K562 (cell line): ENCODE results near the gene CCDC32. TPM values are rescaled to one million over a fixed set of nuclear protein-coding genes. Genes with fewer than 3 reads are reported as not detected.

Experiments used
- ATAC-seq: fragments of 200-7000 bp; cut with Tn5 transposase; 3 replicates; pipeline ENCODE4 v1.9.1; 2020; ENCODE audit warnings: moderate library complexity
- BruUV-seq: library from RNA; stranded (reverse); fragments of 400-500 nt; replicated peaks from 2 replicates; lab custom pipeline; 2021; lab: Mats Ljungman, UMichigan
- CTCF ChIA-PET: fragments of 300-600 bp; formaldehyde crosslinking; extraction: SDS; loops from one replicate; lab custom pipeline; 2021; ENCODE audit warnings: low intra/inter-chr PET ratio; lab: Yijun Ruan, JAX
- POLR2A ChIA-PET: fragments of 300-600, 350-650 bp; sonication (Branson Sonifier 250); formaldehyde crosslinking; extraction: SDS; loops from one replicate; lab custom pipeline; 2021; ENCODE audit warnings: antibody characterized with exemption, inconsistent platforms; lab: Yijun Ruan, JAX
- DNase-seq, 4 experiments: peaks; one replicate each; pipeline versions ENCODE4 v3.0.0 to v3.0.0-alpha.2; 2011 to 2018; ENCODE audit warnings: low spot score in 3 of 4, mixed read lengths in 3 of 4; ENCODE audit errors: extremely low read depth in 1 of 4
- FAIRE-seq: peaks from 2 replicates; lab custom pipeline; 2011; peaks lifted over from hg19 to GRCh38; lab: Jason Lieb, UNC
- H2AFZ ChIP-seq: 2 replicates; pipeline ENCODE4 v1.6.0; 2011; ENCODE audit warnings: low read depth, low read length, control low read depth, inconsistent platforms
- H3K27ac ChIP-seq: fragments of 200-600 bp; 3 replicates; pipeline ENCODE4 v1.8.0; 2011; ENCODE audit warnings: low read depth, mild to moderate bottlenecking, control low read depth, inconsistent platforms, low read length, moderate library complexity, mixed read lengths; ENCODE audit errors: extremely low read depth
- H3K27me3 ChIP-seq, 2 experiments: fragments of 300-600 bp in 1 of 2; 2 replicates in 1 of 2; 3 replicates in 1 of 2; pipeline versions ENCODE4 v1.6.0 to v1.8.0; 2011; ENCODE audit warnings: inconsistent platforms in 2 of 2, low read length in 2 of 2, mild to moderate bottlenecking in 1 of 2, mixed read lengths in 1 of 2, moderate library complexity in 1 of 2; ENCODE audit not compliant: control insufficient read depth in 2 of 2, insufficient read depth in 2 of 2
- H3K36me3 ChIP-seq: fragments of 300-600 bp; 3 replicates; pipeline ENCODE4 v1.8.0; 2011; ENCODE audit warnings: mild to moderate bottlenecking, low read length, inconsistent platforms; ENCODE audit not compliant: control insufficient read depth, insufficient read depth
- H3K4me1 ChIP-seq, 2 experiments: fragments of 200-600 bp in 1 of 2; replicated peaks in 1 of 2; 2 replicates in 1 of 2; 3 replicates in 1 of 2; pipeline versions ENCODE4 v1.5.1 to v1.8.0; 2011; ENCODE audit warnings: inconsistent platforms in 2 of 2, low read length in 2 of 2, mild to moderate bottlenecking in 1 of 2, mixed read lengths in 1 of 2, moderate library complexity in 1 of 2; ENCODE audit not compliant: control insufficient read depth in 2 of 2, insufficient read depth in 2 of 2
- H3K4me2 ChIP-seq: 2 replicates; pipeline ENCODE4 v1.6.1; 2011; ENCODE audit warnings: low read length, control low read depth, inconsistent platforms, mixed read lengths; ENCODE audit not compliant: insufficient read depth
- H3K4me3 ChIP-seq: fragments of 200-600 bp; sonication (generic), shearing (Covaris generic); 2 replicates; pipeline ENCODE4 v1.5.1; 2016; ENCODE audit warnings: control low read depth, inconsistent platforms
- H3K79me2 ChIP-seq: fragments of 200-600 bp; 3 replicates; pipeline ENCODE4 v1.8.0; 2011; ENCODE audit warnings: low read length, inconsistent platforms; ENCODE audit not compliant: control insufficient read depth, insufficient read depth
- H3K9ac ChIP-seq, 2 experiments: 2 replicates each; pipeline versions ENCODE4 v1.6.0 to v1.6.1; 2011; ENCODE audit warnings: low read depth in 2 of 2, low read length in 2 of 2, control low read depth in 1 of 2, inconsistent platforms in 1 of 2, mild to moderate bottlenecking in 1 of 2, mixed read lengths in 1 of 2; ENCODE audit not compliant: insufficient read depth in 1 of 2
- H3K9me1 ChIP-seq: one replicate; pipeline ENCODE4 v1.6.0; 2011; ENCODE audit warnings: inconsistent platforms, mild to moderate bottlenecking, low read length, moderate library complexity; ENCODE audit not compliant: control insufficient read depth, insufficient read depth
- H3K9me3 ChIP-seq: replicated peaks from 2 replicates; pipeline ENCODE4 v1.5.1; 2011; ENCODE audit warnings: low read depth, low read length, inconsistent platforms; ENCODE audit not compliant: control insufficient read depth, insufficient read depth
- H4K20me1 ChIP-seq: replicated peaks from 2 replicates; pipeline ENCODE4 v1.6.1; 2011; ENCODE audit warnings: low read length, inconsistent platforms, mixed read lengths; ENCODE audit not compliant: control insufficient read depth, insufficient read depth
- DACH1 ChIP-seq: fragments of 450-650 bp; IDR thresholded peaks from 2 replicates; pipeline ENCODE4 v1.6.1; 2018; ENCODE audit not compliant: partially characterized antibody
- RBM25 ChIP-seq: fragments of 200-400 bp; formaldehyde crosslinking; IDR thresholded peaks from 2 replicates; pipeline ENCODE4 v1.6.1; 2018; ENCODE audit warnings: low read length, low read depth, moderate library complexity; ENCODE audit not compliant: severe bottlenecking
- ZNF408 ChIP-seq: fragments of 250-450 bp; sonication (Bioruptor Pico); IDR thresholded peaks from 2 replicates; pipeline ENCODE4 v1.4.0; 2020; ENCODE audit warnings: low read depth, mild to moderate bottlenecking, moderate library complexity
- WGBS: fragments of 100-300 bp; shearing (Covaris generic); methylation state at CpG from one replicate; pipeline ENCODE4 v1.1.6; 2016; ENCODE audit warnings: low coverage, mixed read lengths; ENCODE audit not compliant: insufficient coverage; ENCODE audit errors: missing lambda C conversion rate; 5-methylcytosine and 5-hydroxymethylcytosine counted together
- in situ Hi-C: fragments of 300-500 bp; cut with MboI; formaldehyde crosslinking; loops from 4 replicates; pipeline ENCODE4 v1.15.0; 2018; ENCODE audit warnings: inconsistent platforms, mixed read lengths
- intact Hi-C: fragments of 100-400 bp; cut with micrococcal nuclease; formaldehyde crosslinking; loops from 2 replicates; pipeline ENCODE4 v1.14.2; 2022
- polyA plus RNA-seq, 8 experiments: library from polyadenylated mRNA; depleted of rRNA in 4 of 8; stranded (reverse) in 5 of 8; unstranded in 3 of 8; fragments of >200 nt; fragmentation: Nextera tagmentation in 2 of 8; fragmentation: Illumina TruSeq in 1 of 8; extraction: Ambion mirVana in 2 of 8; extraction: Trizol in 1 of 8; gene quantifications; 2 replicates each; pipeline versions ENCODE4 v1.2.1 to v1.2.3, GENCODE V29; 2011 to 2014; ENCODE audit warnings: inconsistent platforms in 1 of 8, missing spikeins in 1 of 8
- total RNA-seq, 7 experiments: library from RNA; depleted of rRNA in 6 of 7; stranded (reverse); fragments of >200 nt in 6 of 7; fragmentation: Illumina TruSeq in 2 of 7; extraction: Trizol in 2 of 7; gene quantifications; 2 replicates each; pipeline versions ENCODE4 v1.2.1 to v1.2.3, GENCODE V29; 2011 to 2021; ENCODE audit warnings: low replicate concordance in 1 of 7
- TF ChIP-seq, protein P1 (sequence below): fragments of 450-650 bp; conservative IDR thresholded peaks from 2 replicates; pipeline ENCODE4 v1.6.1; 2016; ENCODE audit warnings: missing genetic modification characterization, low read depth, mild to moderate bottlenecking, control low read depth, missing compliant biosample characterization

CCDC32 gene
- total and polyA plus RNA-seq, 9 of the 15 experiments (the other 6 are each of a cell fraction or from before 2014, with no cell fraction given), result 22.2 to 94.8 (median 37.1) TPM

DNA sequence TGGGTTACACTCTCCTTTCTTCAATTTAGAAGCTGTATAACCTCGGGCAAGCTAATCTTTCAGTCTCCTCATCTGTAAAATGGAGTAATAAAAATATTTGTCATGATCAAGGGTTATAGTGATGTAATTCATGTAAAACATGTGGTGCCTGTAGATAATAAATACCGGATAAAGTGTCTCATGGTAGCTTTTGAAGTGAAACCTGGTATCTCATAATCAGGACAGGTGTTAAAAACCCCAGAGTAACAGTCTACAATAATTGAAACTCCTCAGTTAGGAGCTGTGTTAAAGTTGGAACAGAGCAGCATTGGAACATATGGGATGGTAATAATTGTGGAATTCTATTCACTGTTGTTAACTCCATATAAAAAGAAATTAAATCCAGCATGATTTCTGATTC, 28.3 kb upstream of the CCDC32 start:
- 11% methylated on average over 2 of the region's 2 CpGs for WGBS
- Histone ChIP-seq H3K27me3 (no peaks in the 10 kb centered on the region), H3K36me3 (peaks cover 7% of the 10 kb centered on the region; the same call in 1 of the 3 replicates), H3K9me3 (no peaks in the 10 kb centered on the region), H3K27ac (0 out of 3 replicates have a peak overlapping the region, but pooled peaks have one; percentile 7), H3K4me3 (no peak overlapping the region), H3K4me1 (peaks cover 13 to 16% of the 10 kb centered on the region in 2 experiments; a peak in 4 of 5 replicates)
- CTCF ChIA-PET, result interaction anchor here (0.6 kb wide), 1 partner anchor 161 kb away, joined by 3 read pairs; no protein-coding TSS in a partner anchor
- no TSS peak for BruUV-seq
- TF ChIP-seq RBM25 (peak; percentile 40), ZNF408 (CRISPR knock-in tag) (no peak), DACH1 (peak; percentile 2)
- TF ChIP-seq, protein P1, sequence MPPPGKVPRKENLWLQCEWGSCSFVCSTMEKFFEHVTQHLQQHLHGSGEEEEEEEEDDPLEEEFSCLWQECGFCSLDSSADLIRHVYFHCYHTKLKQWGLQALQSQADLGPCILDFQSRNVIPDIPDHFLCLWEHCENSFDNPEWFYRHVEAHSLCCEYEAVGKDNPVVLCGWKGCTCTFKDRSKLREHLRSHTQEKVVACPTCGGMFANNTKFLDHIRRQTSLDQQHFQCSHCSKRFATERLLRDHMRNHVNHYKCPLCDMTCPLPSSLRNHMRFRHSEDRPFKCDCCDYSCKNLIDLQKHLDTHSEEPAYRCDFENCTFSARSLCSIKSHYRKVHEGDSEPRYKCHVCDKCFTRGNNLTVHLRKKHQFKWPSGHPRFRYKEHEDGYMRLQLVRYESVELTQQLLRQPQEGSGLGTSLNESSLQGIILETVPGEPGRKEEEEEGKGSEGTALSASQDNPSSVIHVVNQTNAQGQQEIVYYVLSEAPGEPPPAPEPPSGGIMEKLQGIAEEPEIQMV, result no peak
- TF ChIP-seq, all 486 proteins: peak for 2
- DNase-seq (peak in 2 of 4 experiments; percentile 33 to 40), FAIRE-seq (no peak), ATAC-seq (no peak)
- POLR2A ChIA-PET, result interaction anchor here (0.6 to 1.1 kb wide), 3 partner anchors 8 to 101 kb away, joined by 3 to 6 read pairs (median 3); partner anchors contain the start of genes RAD51 and RPUSD2
- H3K79me2 ChIP-seq, result peaks cover 41% of the 10 kb centered on the region
- peak overlapping the region; percentile 28; the same call in 1 of the 2 replicates for H3K4me2 ChIP-seq
- H3K9me1 ChIP-seq, result no peaks in the 10 kb centered on the region
- intact Hi-C loops (loop anchor here (5.0 to 10.0 kb wide), 3 partner anchors 99 to 302 kb away; partner anchors contain the start of genes C15orf62, GCHFR and VPS18), in situ Hi-C loops (no loop called here)
- H2AFZ ChIP-seq, result peak overlapping the region; percentile 72
- peak overlapping the region in 1 of 2 experiments; percentile 32; a peak in 1 of 4 replicates for H3K9ac ChIP-seq
- no peaks in the 10 kb centered on the region for H4K20me1 ChIP-seq
